Activated CD4-positive, alpha-beta T cell treated with anti-CD3 and anti-CD28 coated beads for 36 hours (primary cell): ENCODE results near the gene CELSR1. TPM values are rescaled to one million over a fixed set of nuclear protein-coding genes. Genes with fewer than 3 reads are reported as not detected.

Experiments used
- ATAC-seq: fragments of 200-7000 bp; cut with Tn5 transposase; one replicate; pipeline ENCODE4 v1.10.0; 2021; ENCODE audit warnings: mild to moderate bottlenecking, moderate library complexity
- CTCF ChIA-PET: fragments of 350-600 bp; sonication (Branson Sonifier 250); formaldehyde crosslinking; loops from one replicate; lab custom pipeline; 2021; ENCODE audit warnings: antibody characterized with exemption; lab: Charles Lee
- POLR2A ChIA-PET: fragments of 350-600 bp; sonication (Branson Sonifier 250); formaldehyde crosslinking; loops from one replicate; lab custom pipeline; 2021; ENCODE audit warnings: antibody characterized with exemption, inconsistent platforms; lab: Charles Lee
- DNase-seq: peaks from one replicate; pipeline ENCODE4 v3.0.0-alpha.2; 2020
- H3K27ac Mint-ChIP-seq: one replicate; pipeline ENCODE4 v1.8.0; 2021; ENCODE audit warnings: mixed read lengths
- H3K27me3 Mint-ChIP-seq: one replicate; pipeline ENCODE4 v1.8.0; 2021; ENCODE audit warnings: mixed read lengths
- H3K36me3 Mint-ChIP-seq: one replicate; pipeline ENCODE4 v1.8.0; 2021; ENCODE audit warnings: low read depth, mixed read lengths
- H3K4me1 Mint-ChIP-seq: one replicate; pipeline ENCODE4 v1.8.0; 2021; ENCODE audit warnings: mixed read lengths
- H3K4me3 Mint-ChIP-seq: one replicate; pipeline ENCODE4 v1.8.0; 2021; ENCODE audit warnings: mild to moderate bottlenecking, moderate library complexity, mixed read lengths
- H3K9me3 Mint-ChIP-seq: one replicate; pipeline ENCODE4 v1.8.0; 2021; ENCODE audit warnings: low read depth, mixed read lengths
- intact Hi-C, 2 experiments: fragments of 100-400 bp; cut with DNase I in 1 of 2; cut with micrococcal nuclease in 1 of 2; formaldehyde crosslinking; loops; one replicate each; pipeline versions ENCODE4 v1.14.2 to v1.15.1; 2022 to 2024; cut with DNase I, micrococcal nuclease
- total RNA-seq, 2 experiments: library from RNA; stranded (reverse); gene quantifications; one replicate each; pipeline ENCODE4 v1.2.3, GENCODE V29; 2021

CELSR1 gene
- total RNA-seq, 2 experiments from 2014 or later: 0.43 to 0.46 TPM

DNA sequence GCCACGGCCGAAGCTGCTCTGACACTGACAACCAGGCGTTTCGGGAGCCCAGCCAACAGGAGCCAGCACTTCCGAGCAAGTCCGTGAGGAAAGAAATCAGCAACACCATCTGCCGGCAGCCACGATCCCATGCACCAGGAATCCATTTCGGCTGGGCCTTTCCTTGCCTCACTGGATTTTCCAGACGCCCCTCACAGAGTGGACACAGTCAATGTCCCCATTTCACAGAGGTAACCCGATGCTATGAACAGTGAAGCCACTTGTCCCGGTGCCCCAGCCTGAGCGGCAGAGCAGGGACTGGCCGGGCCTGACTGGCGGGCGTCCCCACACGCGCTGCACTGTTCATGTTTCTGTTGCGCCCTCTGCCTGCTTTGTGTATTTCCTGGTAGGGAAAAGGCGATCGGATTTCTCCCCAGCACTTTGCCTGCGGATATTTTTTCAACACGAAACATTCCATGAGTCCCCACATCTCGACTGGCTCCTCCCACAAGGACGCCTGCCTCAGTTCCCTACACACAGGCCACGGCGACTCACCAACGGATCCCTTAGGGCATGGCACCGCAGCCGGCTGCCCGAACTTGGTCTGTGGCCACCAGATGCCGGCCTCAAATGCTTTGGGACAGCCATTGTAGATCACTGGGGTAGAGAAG, 146.6 kb downstream of the CELSR1 start:
- CTCF ChIA-PET: no interaction called here
- H3K4me1 Mint-ChIP-seq: peaks cover 4% of the 10 kb centered on the region
- H3K36me3 Mint-ChIP-seq: no peaks in the 10 kb centered on the region

DNA sequence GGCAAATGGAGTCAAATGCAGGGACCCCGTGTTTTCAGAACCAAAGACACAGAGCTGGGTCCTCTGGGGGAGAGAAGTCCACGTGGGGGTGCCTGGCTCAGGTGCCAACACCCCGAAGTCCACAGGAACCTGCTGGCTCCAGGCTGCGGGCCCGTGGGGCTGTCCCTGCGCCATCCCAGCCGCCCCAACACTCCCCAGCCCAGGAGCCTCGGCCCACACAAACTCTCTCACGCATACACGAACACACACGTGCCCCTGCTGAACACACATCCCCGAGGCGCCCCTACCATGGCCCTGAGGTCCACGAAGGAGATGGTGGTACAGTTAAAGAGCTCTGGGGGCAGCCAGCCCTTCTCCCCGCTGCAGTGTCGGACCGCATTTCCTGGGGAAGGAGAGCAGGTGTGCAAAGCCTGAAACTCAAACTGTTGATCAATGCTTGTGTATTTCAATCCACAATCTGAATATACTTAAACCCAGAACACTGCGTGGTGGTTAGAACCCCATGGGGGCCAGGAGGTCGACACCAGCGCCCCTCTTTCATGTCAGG, 147.2 kb downstream of the CELSR1 start:
- ChIA-PET CTCF (no interaction called here), POLR2A (no interaction called here)
- no peak for ATAC-seq
- Mint-ChIP-seq H3K4me1 (peaks cover 4% of the 10 kb centered on the region), H3K4me3 (no peak overlapping the region), H3K27me3 (no peaks in the 10 kb centered on the region), H3K27ac (no peak overlapping the region), H3K9me3 (no peaks in the 10 kb centered on the region), H3K36me3 (no peaks in the 10 kb centered on the region)
- DNase-seq: no peak
- intact Hi-C loops: no loop called here

More for the DNA sequence above, 146.6 kb downstream of the CELSR1 start:
- ATAC-seq (no peak), DNase-seq (no peak)
- no peaks in the 10 kb centered on the region for H3K27me3 Mint-ChIP-seq
- no peak overlapping the region for H3K27ac Mint-ChIP-seq
- no peaks in the 10 kb centered on the region for H3K9me3 Mint-ChIP-seq
- intact Hi-C loops: no loop called here
- POLR2A ChIA-PET: no interaction called here
- no peak overlapping the region for H3K4me3 Mint-ChIP-seq

DNA sequence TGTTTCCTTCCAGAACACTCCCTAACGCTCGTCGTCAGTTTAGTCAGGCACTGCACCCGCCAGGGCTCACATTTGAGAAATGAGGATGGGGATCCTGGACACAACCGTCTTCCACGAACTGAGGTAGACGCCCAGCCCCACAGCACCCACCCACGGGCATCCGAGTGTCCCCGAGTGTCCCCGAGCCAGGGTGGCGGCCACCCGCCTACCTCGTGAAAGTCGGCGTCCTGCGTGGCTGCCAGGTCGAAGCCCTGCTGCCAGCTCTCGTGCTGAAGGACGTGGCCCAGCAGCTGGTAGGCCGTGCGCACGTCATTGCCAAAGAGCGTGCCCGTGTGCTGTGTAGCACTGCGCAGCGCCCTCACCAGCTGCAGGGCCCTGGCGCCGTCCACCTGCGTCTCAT, 148.3 kb downstream of the CELSR1 start:
- no peak overlapping the region for H3K27ac Mint-ChIP-seq
- no peaks in the 10 kb centered on the region for H3K27me3 Mint-ChIP-seq
- ATAC-seq (no peak), DNase-seq (no peak)
- intact Hi-C loops: no loop called here
- POLR2A ChIA-PET: no interaction called here
- peaks cover 4% of the 10 kb centered on the region for H3K4me1 Mint-ChIP-seq
- H3K9me3 Mint-ChIP-seq: no peaks in the 10 kb centered on the region
- no peak overlapping the region for H3K4me3 Mint-ChIP-seq
- CTCF ChIA-PET: no interaction called here
- no peaks in the 10 kb centered on the region for H3K36me3 Mint-ChIP-seq

DNA sequence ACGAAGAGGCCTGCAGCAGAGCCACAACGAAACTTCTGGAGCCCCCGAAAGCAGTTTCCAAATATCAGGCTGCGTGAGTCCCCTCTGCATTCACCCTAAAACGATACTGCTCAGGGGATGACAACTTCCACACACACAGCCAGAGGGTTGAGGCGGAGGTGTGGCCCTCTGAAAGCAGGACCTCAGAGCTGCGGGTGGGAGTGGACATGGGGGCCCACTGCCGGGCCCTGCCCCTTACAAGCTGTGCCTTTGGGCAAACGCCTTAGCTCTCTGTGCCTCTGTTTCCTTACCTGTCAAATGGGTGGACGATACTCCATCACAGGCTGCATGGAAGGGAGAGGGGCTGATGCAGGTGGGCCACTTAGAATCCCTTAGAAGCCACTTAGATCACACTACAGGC, 148.8 kb downstream of the CELSR1 start:
- H3K4me3 Mint-ChIP-seq: no peak overlapping the region
- intact Hi-C loops: no loop called here
- CTCF ChIA-PET: no interaction called here
- DNase-seq (no peak), ATAC-seq (no peak)
- H3K36me3 Mint-ChIP-seq: no peaks in the 10 kb centered on the region
- no peaks in the 10 kb centered on the region for H3K27me3 Mint-ChIP-seq
- no peak overlapping the region for H3K27ac Mint-ChIP-seq
- POLR2A ChIA-PET: no interaction called here
- H3K4me1 Mint-ChIP-seq: peaks cover under 1% of the 10 kb centered on the region
- H3K9me3 Mint-ChIP-seq: no peaks in the 10 kb centered on the region

DNA sequence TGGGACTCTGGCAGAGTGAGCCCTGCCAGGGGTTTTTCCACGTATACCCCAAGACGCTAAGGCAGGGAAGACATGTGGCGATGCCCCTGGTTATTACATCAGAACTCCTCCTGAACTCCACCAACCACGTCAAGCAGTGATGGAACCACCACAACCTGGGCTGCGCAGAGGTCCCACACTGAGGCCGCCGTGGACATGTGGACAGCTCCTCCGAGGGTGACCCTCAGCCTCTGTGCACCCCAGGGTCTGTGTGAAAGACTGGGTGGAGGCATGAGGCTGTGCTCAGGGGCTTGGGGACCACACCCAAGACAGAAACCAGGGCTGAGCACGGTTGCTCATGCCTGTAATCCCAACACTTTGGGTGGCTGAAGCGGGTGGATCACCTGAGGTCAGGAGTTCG, 149.7 kb downstream of the CELSR1 start:
- no peaks in the 10 kb centered on the region for H3K36me3 Mint-ChIP-seq
- no peak overlapping the region for H3K27ac Mint-ChIP-seq
- no peaks in the 10 kb centered on the region for H3K4me1 Mint-ChIP-seq
- ATAC-seq (no peak), DNase-seq (no peak)
- H3K9me3 Mint-ChIP-seq: no peaks in the 10 kb centered on the region
- no peaks in the 10 kb centered on the region for H3K27me3 Mint-ChIP-seq
- POLR2A ChIA-PET: no interaction called here
- H3K4me3 Mint-ChIP-seq: no peak overlapping the region
- intact Hi-C loops: no loop called here
- CTCF ChIA-PET: no interaction called here

DNA sequence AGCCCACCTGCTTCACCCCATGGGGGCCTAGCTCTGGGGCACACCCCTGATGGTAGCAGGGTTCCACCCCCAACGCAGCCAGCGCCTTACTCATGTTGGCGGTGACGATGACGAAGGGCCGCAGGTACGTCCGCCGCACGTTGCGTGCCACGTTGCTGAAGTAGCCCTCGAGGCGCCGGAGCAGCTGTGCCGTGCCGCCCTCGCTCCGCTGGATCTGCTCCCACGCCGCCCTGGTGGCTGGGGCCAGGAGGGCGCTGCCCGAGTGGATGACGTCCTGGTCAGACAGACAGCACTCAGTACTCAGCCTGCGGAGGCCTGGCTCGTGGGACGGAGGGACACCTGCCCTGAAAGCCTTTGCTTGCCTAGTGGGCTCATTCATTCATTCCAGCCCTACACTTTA, 151.1 kb downstream of the CELSR1 start:
- ATAC-seq: no peak
- DNase-seq: no peak
- Mint-ChIP-seq H3K36me3 (no peaks in the 10 kb centered on the region), H3K27me3 (no peaks in the 10 kb centered on the region), H3K4me1 (no peaks in the 10 kb centered on the region), H3K27ac (no peak overlapping the region), H3K9me3 (no peaks in the 10 kb centered on the region), H3K4me3 (no peak overlapping the region)
- intact Hi-C loops: no loop called here
- ChIA-PET POLR2A (no interaction called here), CTCF (interaction anchor here (0.6 kb wide), 1 partner anchor 577 kb away, joined by 3 read pairs; no protein-coding TSS in a partner anchor)

DNA sequence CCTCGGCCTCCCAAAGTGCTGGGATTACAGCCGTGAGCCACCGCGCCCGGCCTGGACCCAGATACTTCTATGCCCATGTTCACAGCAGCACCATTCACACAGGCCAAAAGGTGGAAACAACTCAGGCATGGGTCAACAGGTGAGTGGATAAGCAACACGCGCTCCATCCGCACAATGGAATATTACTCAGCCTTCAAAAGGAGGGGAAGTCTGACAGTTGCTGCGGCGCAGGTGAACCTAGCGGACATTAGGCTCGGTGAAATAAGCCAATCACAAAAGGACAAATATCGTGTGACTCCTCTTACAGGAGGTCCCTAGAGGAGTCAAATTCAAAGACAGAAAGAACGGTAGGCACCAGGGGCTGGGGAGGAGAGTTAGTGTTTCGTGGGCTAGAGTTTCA, 154.9 kb downstream of the CELSR1 start:
- POLR2A ChIA-PET: no interaction called here
- CTCF ChIA-PET: no interaction called here
- Mint-ChIP-seq H3K27me3 (no peaks in the 10 kb centered on the region), H3K9me3 (no peaks in the 10 kb centered on the region), H3K36me3 (no peaks in the 10 kb centered on the region), H3K27ac (no peak overlapping the region), H3K4me1 (no peaks in the 10 kb centered on the region), H3K4me3 (no peak overlapping the region)
- DNase-seq (no peak), ATAC-seq (no peak)
- intact Hi-C loops: no loop called here

DNA sequence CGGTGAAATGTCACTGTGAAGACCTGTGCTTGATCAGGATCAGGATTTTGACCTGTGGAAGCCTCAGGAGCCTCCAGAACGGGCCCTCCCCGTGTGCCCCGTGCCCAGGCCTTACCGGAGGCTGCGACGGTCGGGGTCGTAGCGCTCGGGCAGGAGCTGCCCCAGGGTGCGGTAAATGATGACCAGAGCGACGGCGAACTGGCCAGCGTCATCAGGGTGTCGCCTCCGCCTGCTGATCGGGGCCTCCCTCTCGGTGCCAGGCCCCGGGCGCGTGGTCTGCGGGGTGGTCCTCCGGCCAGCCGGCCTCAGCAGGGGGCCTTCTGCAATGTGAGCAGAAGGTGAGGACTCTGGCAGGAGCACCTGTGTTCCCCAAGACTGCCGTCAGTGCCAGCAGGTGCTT, 155.7 kb downstream of the CELSR1 start:
- ATAC-seq: no peak
- no peaks in the 10 kb centered on the region for H3K4me1 Mint-ChIP-seq
- ChIA-PET POLR2A (no interaction called here), CTCF (interaction anchor here (1.2 kb wide), 1 partner anchor 14 kb away, joined by 3 read pairs; no protein-coding TSS in a partner anchor)
- DNase-seq: no peak
- no peak overlapping the region for H3K4me3 Mint-ChIP-seq
- H3K36me3 Mint-ChIP-seq: no peaks in the 10 kb centered on the region
- intact Hi-C loops: no loop called here
- no peak overlapping the region for H3K27ac Mint-ChIP-seq
- H3K27me3 Mint-ChIP-seq: no peaks in the 10 kb centered on the region
- no peaks in the 10 kb centered on the region for H3K9me3 Mint-ChIP-seq

DNA sequence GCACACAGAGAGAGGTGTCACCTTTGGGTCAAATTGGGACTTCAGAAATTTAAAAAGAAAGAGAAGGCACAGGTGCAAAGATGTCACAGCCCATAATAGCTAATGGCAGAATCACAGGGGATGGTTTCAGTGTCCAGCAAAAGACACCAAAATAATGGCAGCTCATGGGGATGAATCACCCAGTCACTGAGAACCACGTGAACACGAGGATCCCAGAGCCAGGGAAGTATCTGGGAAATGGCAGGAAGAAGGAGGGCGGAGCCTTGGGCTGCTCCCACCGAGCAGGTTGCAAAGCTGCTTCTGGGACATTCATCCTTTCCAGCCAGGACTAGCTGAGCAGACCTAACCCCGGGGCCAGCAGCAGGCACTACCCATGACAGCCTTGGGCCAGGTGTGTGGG, 156.3 kb downstream of the CELSR1 start:
- Mint-ChIP-seq H3K36me3 (no peaks in the 10 kb centered on the region), H3K27me3 (no peaks in the 10 kb centered on the region), H3K9me3 (peaks cover 2% of the 10 kb centered on the region), H3K4me3 (no peak overlapping the region), H3K4me1 (no peaks in the 10 kb centered on the region), H3K27ac (no peak overlapping the region)
- ATAC-seq (no peak), DNase-seq (no peak)
- ChIA-PET CTCF (interaction anchor here (1.2 kb wide), 1 partner anchor 13 kb away, joined by 3 read pairs; no protein-coding TSS in a partner anchor), POLR2A (no interaction called here)
- intact Hi-C loops: no loop called here

DNA sequence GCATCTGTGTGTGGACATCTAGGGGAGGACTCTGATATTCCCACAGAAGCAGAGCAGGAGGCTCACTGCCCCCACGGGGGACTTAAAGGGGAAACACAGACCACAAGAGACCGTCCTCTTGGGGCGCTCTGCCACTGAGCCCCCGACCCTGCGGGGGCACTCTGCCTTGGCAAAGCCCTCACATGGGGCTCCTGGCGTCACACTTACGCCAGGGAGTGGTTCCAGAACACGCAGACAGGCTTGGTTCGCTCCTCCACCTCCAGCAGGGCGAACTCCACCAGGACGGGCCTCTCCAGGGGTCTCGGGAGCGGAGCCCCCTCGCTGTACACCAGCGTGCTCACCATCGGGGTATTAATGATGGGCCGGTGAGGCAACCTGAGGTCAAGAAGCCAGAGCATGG, 156.8 kb downstream of the CELSR1 start:
- H3K27ac Mint-ChIP-seq: no peak overlapping the region

DNA sequence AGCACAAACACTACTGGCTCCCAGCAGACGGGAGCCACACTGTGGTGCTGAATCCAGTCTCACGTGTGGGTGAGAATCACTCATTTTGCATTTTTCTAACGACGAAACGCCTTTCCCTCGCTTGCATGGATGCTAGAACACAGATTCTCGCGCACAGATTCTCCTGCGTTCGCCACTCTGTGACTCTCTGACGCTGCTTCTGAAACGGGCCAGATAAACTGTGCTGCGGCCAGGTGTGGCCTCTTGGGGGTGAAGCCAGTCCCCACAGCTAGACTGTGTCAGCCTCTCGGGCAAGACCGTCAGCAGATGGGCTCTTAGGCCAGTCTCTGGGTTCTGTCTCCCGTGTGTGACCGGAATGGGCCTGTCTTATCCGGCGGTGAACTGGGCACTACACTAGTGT, 157.4 kb downstream of the CELSR1 start:
- peaks cover 1% of the 10 kb centered on the region for H3K36me3 Mint-ChIP-seq
- DNase-seq: no peak
- CTCF ChIA-PET: no interaction called here
- H3K9me3 Mint-ChIP-seq: peaks cover 9% of the 10 kb centered on the region
- ATAC-seq: no peak
- no peak overlapping the region for H3K27ac Mint-ChIP-seq
- H3K4me1 Mint-ChIP-seq: no peaks in the 10 kb centered on the region
- no peak overlapping the region for H3K4me3 Mint-ChIP-seq
- POLR2A ChIA-PET: no interaction called here
- intact Hi-C loops: no loop called here
- H3K27me3 Mint-ChIP-seq: peaks cover 2% of the 10 kb centered on the region

More for the DNA sequence above, 156.8 kb downstream of the CELSR1 start:
- Mint-ChIP-seq H3K9me3 (peaks cover 6% of the 10 kb centered on the region), H3K36me3 (peaks cover 1% of the 10 kb centered on the region), H3K27me3 (no peaks in the 10 kb centered on the region), H3K4me1 (no peaks in the 10 kb centered on the region), H3K4me3 (no peak overlapping the region)
- DNase-seq (no peak), ATAC-seq (no peak)
- intact Hi-C loops: no loop called here
- ChIA-PET CTCF (no interaction called here), POLR2A (no interaction called here)
